NCI-H510A treated with DMSO at 0.1 percent for 48 hours (cell line): ENCODE data around the gene YTHDF2.

Experiments used
- DNase-seq: peaks from one replicate; lab custom pipeline; 2025; lab: John Stamatoyannopoulos, UW

The YTHDF2 gene

GRCh38 chr1:28801461-28801860 is 64.7 kb downstream of the YTHDF2 start:
- no peak for DNase-seq

- no peak for DNase-seq
Observed at GRCh38 chr1:28803051-28803450, 66.3 kb downstream of the YTHDF2 start.

- DNase-seq, result no peak
Observed at GRCh38 chr1:28803662-28804061, 66.9 kb downstream of the YTHDF2 start.

GRCh38 chr1:28804071-28804470 is 67.3 kb downstream of the YTHDF2 start:
- DNase-seq, result no peak

GRCh38 chr1:28807046-28807445 is 70.3 kb downstream of the YTHDF2 start:
- no peak for DNase-seq

GRCh38 chr1:28807986-28808385 is 71.2 kb downstream of the YTHDF2 start:
- DNase-seq, result no peak

- no peak for DNase-seq
Observed at GRCh38 chr1:28811369-28811765, 74.6 kb downstream of the YTHDF2 start.

GRCh38 chr1:28811766-28812668 is 75.3 kb downstream of the YTHDF2 start, which contains the start of gene OPRD1:
Gene OPRD1, plus strand, starts transcription at chr1:28812170. Its CDS starts 214 bp downstream, at chr1:28812384.
- DNase-seq, result no peak

GRCh38 chr1:28812669-28813468 is 76.1 kb downstream of the YTHDF2 start:
- DNase-seq, result peak; percentile 35

- no peak for DNase-seq
Observed at GRCh38 chr1:28813931-28814465, 77.3 kb downstream of the YTHDF2 start.

- DNase-seq, result no peak
Observed at GRCh38 chr1:28815533-28816185, 78.9 kb downstream of the YTHDF2 start.

- DNase-seq, result no peak
Observed at GRCh38 chr1:28817133-28817532, 80.4 kb downstream of the YTHDF2 start.

GRCh38 chr1:28819020-28819419 is 82.3 kb downstream of the YTHDF2 start:
- DNase-seq, result no peak
